Thymus (tissue), 11 donors: Measurements from ENCODE around the gene SAMD5. TPM values are rescaled to one million over a fixed set of nuclear protein-coding genes. Genes with fewer than 3 reads are reported as not detected.
A peak's percentile ranks its signal among the peaks of the same experiment; 100 is the strongest.

Experiments used
- DNase-seq, 9 donors: peaks; one replicate each; pipeline ENCODE4 v3.0.0-alpha.2; 2013; ENCODE audit warnings: low spot score in 9 of 9, low read depth in 6 of 9, missing footprints in 1 of 9
- H3K27ac ChIP-seq, 2 donors: one replicate each; pipeline ENCODE4 v1.5.1; 2013; ENCODE audit warnings: control low read depth in 1 of 2, low read depth in 1 of 2, low read length in 1 of 2, mild to moderate bottlenecking in 1 of 2, moderate library complexity in 1 of 2
- H3K27me3 ChIP-seq, 2 donors: one replicate each; pipeline ENCODE4 v1.5.1; 2013; ENCODE audit warnings: low read length in 1 of 2; ENCODE audit not compliant: control insufficient read depth in 2 of 2, insufficient read depth in 1 of 2
- H3K36me3 ChIP-seq, 2 donors: one replicate each; pipeline ENCODE4 v1.5.1; 2013; ENCODE audit warnings: low read length in 1 of 2, mild to moderate bottlenecking in 1 of 2, moderate library complexity in 1 of 2; ENCODE audit not compliant: control insufficient read depth in 2 of 2, insufficient read depth in 2 of 2
- H3K4me1 ChIP-seq, 2 donors: one replicate each; pipeline ENCODE4 v1.5.1; 2013; ENCODE audit warnings: low read length in 2 of 2; ENCODE audit not compliant: control insufficient read depth in 2 of 2, insufficient read depth in 2 of 2
- H3K4me3 ChIP-seq, 2 donors: one replicate each; pipeline ENCODE4 v1.5.1; 2013; ENCODE audit warnings: low read length in 2 of 2, control low read depth in 1 of 2, mild to moderate bottlenecking in 1 of 2
- H3K9me3 ChIP-seq, 2 donors: one replicate each; pipeline ENCODE4 v1.5.1; 2013; ENCODE audit warnings: low read length in 1 of 2, mild to moderate bottlenecking in 1 of 2; ENCODE audit not compliant: control insufficient read depth in 2 of 2, insufficient read depth in 1 of 2
- WGBS: extraction: QIAGEN DNeasy Blood & Tissue Kit; methylation state at CpG from one replicate; pipeline ENCODE4 v1.1.7; 2013; 5-methylcytosine and 5-hydroxymethylcytosine counted together
- polyA plus RNA-seq: library from polyadenylated mRNA; stranded (reverse); fragments of 200-250 nt; gene quantifications from one replicate; pipeline ENCODE4 v1.2.3, GENCODE V29; 2013
- total RNA-seq: library from RNA; stranded (reverse); fragments of 120-200 nt; gene quantifications from one replicate; pipeline ENCODE4 v1.2.4, GENCODE V29; 2013
- donor health status: healthy.

The SAMD5 gene
- total and polyA plus RNA-seq, 2 donors = 0.42 to 1.2 TPM

DNA sequence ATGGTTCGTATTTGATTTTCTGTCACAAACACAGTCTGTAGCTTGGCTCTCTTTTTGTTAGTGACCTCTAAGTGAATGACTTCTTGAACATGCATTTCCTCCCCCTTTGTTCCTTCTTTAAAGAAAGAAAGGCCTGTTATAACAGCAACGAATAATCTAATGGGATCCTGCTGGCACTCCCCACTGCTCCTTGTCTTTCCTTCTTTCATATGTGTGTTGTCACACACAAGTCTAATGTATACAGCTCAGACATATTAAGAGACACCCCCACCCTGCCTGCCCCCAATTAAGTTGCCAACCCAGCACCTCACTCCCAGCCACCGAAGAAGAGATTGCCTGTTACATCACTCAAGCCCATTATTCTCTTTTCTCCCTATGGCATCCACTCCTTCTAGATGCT is 4.9 kb upstream of the SAMD5 start:
- H3K4me1 ChIP-seq = peaks cover 0 to 14% of the 10 kb centered on the region in 2 donors
- no peak for DNase-seq
- H3K9me3 ChIP-seq = no peaks in the 10 kb centered on the region
- H3K4me3 ChIP-seq = no peak overlapping the region
- no peaks in the 10 kb centered on the region for H3K36me3 ChIP-seq
- WGBS = 92% methylated on average over 3 of the region's 3 CpGs
- no peak overlapping the region for H3K27ac ChIP-seq
- H3K27me3 ChIP-seq = peaks cover 20 to 38% of the 10 kb centered on the region in 2 donors

- DNase-seq = no peak
- H3K36me3 ChIP-seq = no peaks in the 10 kb centered on the region
- H3K27ac ChIP-seq = no peak overlapping the region
- no peak overlapping the region for H3K4me3 ChIP-seq
- H3K9me3 ChIP-seq = no peaks in the 10 kb centered on the region
- H3K4me1 ChIP-seq = peaks cover 0 to 14% of the 10 kb centered on the region in 2 donors
- peaks cover 33 to 50% of the 10 kb centered on the region in 2 donors for H3K27me3 ChIP-seq
- 95% methylated on average over 2 of the region's 2 CpGs for WGBS
Measured at GRCh38 chr6:147504848-147505247, 3.6 kb upstream of the SAMD5 start.

GRCh38 chr6:147506704-147507114 is 1.8 kb upstream of the SAMD5 start:
- DNase-seq = peak in 2 of 9 donors; percentile 22 to 37
- Histone ChIP-seq H3K27me3 (peaks cover 41 to 65% of the 10 kb centered on the region in 2 donors), H3K36me3 (no peaks in the 10 kb centered on the region), H3K4me1 (peaks cover 0 to 14% of the 10 kb centered on the region in 2 donors), H3K9me3 (no peaks in the 10 kb centered on the region), H3K27ac (no peak overlapping the region), H3K4me3 (no peak overlapping the region)
- 2% methylated on average over 30 of the region's 30 CpGs for WGBS

- WGBS = 3% methylated on average over 52 of the region's 52 CpGs
- H3K27me3 ChIP-seq = peaks cover 41 to 71% of the 10 kb centered on the region in 2 donors
- peaks cover 0 to 14% of the 10 kb centered on the region in 2 donors for H3K4me1 ChIP-seq
- DNase-seq = no peak
- peak overlapping the region; percentile 8 to 22 for H3K4me3 ChIP-seq
- H3K9me3 ChIP-seq = no peaks in the 10 kb centered on the region
- H3K27ac ChIP-seq = no peak overlapping the region
- H3K36me3 ChIP-seq = no peaks in the 10 kb centered on the region
Measured at GRCh38 chr6:147507162-147508041, 1.1 kb upstream of the SAMD5 start.

DNA sequence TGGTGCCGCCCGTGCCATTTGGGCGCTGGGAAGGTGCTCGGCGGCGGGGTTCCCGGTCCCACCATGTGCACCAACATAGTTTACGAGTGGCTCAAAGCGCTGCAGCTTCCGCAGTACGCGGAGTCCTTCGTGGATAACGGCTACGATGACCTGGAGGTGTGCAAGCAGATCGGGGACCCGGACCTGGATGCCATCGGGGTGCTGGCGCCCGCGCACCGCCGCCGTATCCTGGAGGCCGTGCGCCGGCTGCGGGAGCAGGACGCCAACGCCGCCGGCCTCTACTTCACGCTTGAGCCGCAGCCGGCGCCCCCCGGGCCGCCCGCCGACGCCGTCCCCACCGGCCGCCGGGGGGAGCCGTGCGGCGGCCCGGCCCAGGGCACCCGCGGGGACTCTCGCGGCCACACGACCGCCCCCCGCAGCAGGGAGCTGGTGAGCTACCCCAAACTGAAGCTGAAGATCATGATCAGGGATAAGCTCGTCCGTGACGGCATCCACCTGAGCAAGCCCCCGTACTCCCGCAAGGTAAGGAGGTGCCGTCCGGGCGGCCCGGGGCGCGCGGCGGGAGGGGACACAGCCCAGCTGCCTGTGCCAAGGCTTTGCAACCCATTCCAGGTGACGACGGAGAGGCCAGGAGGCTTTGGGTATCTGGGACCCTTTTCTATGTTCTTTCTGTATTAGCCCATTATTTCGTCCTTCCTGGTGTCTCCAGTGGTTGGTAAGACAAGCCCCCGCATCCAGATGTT is 547 bp downstream of the SAMD5 start:
- H3K36me3 ChIP-seq = no peaks in the 10 kb centered on the region
- H3K9me3 ChIP-seq = no peaks in the 10 kb centered on the region
- H3K27ac ChIP-seq = no peak overlapping the region
- H3K4me3 ChIP-seq = peak overlapping the region in 1 of 2 donors; percentile 22
- H3K4me1 ChIP-seq = peaks cover 0 to 14% of the 10 kb centered on the region in 2 donors
- H3K27me3 ChIP-seq = peaks cover 41 to 80% of the 10 kb centered on the region in 2 donors
- 3% methylated on average over 73 of the region's 73 CpGs for WGBS
- no peak for DNase-seq

- Histone ChIP-seq H3K4me1 (peaks cover 0 to 14% of the 10 kb centered on the region in 2 donors), H3K27me3 (peaks cover 41 to 79% of the 10 kb centered on the region in 2 donors), H3K36me3 (no peaks in the 10 kb centered on the region), H3K4me3 (no peak overlapping the region), H3K27ac (no peak overlapping the region), H3K9me3 (no peaks in the 10 kb centered on the region)
- no peak for DNase-seq
- WGBS = 24% methylated on average over 7 of the region's 7 CpGs
Measured at GRCh38 chr6:147509891-147510290, 1.4 kb downstream of the SAMD5 start.

- peaks cover 0 to 14% of the 10 kb centered on the region in 2 donors for H3K4me1 ChIP-seq
- H3K27ac ChIP-seq = no peak overlapping the region
- no peak for DNase-seq
- no peaks in the 10 kb centered on the region for H3K9me3 ChIP-seq
- WGBS = 53% methylated on average over 5 of the region's 5 CpGs
- no peaks in the 10 kb centered on the region for H3K36me3 ChIP-seq
- peaks cover 41 to 70% of the 10 kb centered on the region in 2 donors for H3K27me3 ChIP-seq
- H3K4me3 ChIP-seq = no peak overlapping the region
Measured at GRCh38 chr6:147510929-147511590, 2.6 kb downstream of the SAMD5 start.

DNA sequence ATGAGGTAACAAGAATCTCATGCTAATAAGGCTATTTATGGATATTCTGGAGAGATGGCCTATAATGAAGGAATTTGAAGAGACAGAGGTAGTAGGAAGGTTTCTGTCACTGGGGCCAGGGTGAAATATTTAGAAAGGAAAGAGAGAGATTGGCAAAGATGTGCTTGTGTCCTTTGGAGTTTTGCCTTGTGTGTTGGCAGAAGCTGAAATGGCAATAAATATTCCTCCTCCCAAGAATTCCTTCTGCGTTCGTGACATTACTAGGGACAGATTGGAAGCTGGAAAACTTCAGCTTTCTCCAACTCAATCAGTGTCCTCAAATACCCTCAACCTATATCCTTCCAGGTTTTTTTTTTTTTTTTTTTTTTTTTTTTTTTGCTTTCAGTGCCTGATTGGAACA is 6.3 kb downstream of the SAMD5 start:
- no peak for DNase-seq
- no peaks in the 10 kb centered on the region for H3K9me3 ChIP-seq
- H3K4me3 ChIP-seq = no peak overlapping the region
- no peaks in the 10 kb centered on the region for H3K36me3 ChIP-seq
- WGBS = 68% methylated on average over 2 of the region's 2 CpGs
- no peak overlapping the region for H3K27ac ChIP-seq
- no peaks in the 10 kb centered on the region for H3K4me1 ChIP-seq
- peaks cover 8 to 32% of the 10 kb centered on the region in 2 donors for H3K27me3 ChIP-seq
